Activated naive CD4-positive, alpha-beta T cell treated with anti-CD3 and anti-CD28 coated beads, Interleukin-2, amount 10 ng/mL, durations not matched to agents 7 days and 5 days (primary cell): ENCODE results near the gene POLA2.

Experiments used
- CTCF ChIA-PET: fragments of 350-600 bp; sonication (Branson Sonifier 250); formaldehyde crosslinking; loops from one replicate; lab custom pipeline; 2021; ENCODE audit warnings: antibody characterized with exemption; lab: Charles Lee
- DNase-seq: peaks from one replicate; pipeline ENCODE4 v3.0.0-alpha.2; 2020
- H3K27ac Mint-ChIP-seq: one replicate; pipeline ENCODE4 v1.8.0; 2021; ENCODE audit warnings: mild to moderate bottlenecking, moderate library complexity, mixed read lengths
- H3K27me3 Mint-ChIP-seq: one replicate; pipeline ENCODE4 v1.8.0; 2021; ENCODE audit warnings: mild to moderate bottlenecking, mixed read lengths
- H3K36me3 Mint-ChIP-seq: one replicate; pipeline ENCODE4 v1.8.0; 2021; ENCODE audit warnings: mixed read lengths
- H3K4me1 Mint-ChIP-seq: one replicate; pipeline ENCODE4 v1.8.0; 2021; ENCODE audit warnings: mixed read lengths
- H3K4me3 Mint-ChIP-seq: one replicate; pipeline ENCODE4 v1.8.0; 2021; ENCODE audit warnings: mild to moderate bottlenecking, moderate library complexity, mixed read lengths
- H3K9me3 Mint-ChIP-seq: one replicate; pipeline ENCODE4 v1.8.0; 2021; ENCODE audit warnings: mixed read lengths

Gene POLA2

DNA sequence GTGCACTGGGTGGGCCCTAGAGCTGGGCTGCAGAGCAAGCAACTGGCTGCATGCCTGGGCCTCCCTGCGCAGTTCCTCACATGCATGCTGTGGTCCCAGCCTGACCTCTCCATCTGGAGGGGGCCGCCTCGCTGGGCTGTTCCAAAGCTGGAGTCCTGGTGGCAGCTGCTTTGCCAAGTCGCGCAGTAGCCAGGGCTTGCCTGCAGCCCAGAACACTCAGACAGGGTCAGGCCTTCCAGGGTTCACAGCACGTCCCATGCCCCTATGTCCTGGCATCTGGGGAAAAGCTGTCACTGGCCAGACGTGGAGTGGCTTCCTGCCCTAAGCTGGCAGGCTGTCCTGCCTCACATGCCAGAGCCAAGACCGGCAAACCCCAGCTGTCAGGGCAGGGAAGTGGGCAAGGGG, 36.4 kb downstream of the POLA2 start:
- Mint-ChIP-seq H3K36me3 (peaks cover 30% of the 10 kb centered on the region), H3K27me3 (no peaks in the 10 kb centered on the region), H3K4me1 (no peaks in the 10 kb centered on the region), H3K4me3 (no peak overlapping the region), H3K27ac (no peak overlapping the region), H3K9me3 (no peaks in the 10 kb centered on the region)
- CTCF ChIA-PET, result interaction anchor here (1.2 kb wide), 1 partner anchor 73 kb away, joined by 3 read pairs; no protein-coding TSS in a partner anchor
- DNase-seq, result no peak

DNA sequence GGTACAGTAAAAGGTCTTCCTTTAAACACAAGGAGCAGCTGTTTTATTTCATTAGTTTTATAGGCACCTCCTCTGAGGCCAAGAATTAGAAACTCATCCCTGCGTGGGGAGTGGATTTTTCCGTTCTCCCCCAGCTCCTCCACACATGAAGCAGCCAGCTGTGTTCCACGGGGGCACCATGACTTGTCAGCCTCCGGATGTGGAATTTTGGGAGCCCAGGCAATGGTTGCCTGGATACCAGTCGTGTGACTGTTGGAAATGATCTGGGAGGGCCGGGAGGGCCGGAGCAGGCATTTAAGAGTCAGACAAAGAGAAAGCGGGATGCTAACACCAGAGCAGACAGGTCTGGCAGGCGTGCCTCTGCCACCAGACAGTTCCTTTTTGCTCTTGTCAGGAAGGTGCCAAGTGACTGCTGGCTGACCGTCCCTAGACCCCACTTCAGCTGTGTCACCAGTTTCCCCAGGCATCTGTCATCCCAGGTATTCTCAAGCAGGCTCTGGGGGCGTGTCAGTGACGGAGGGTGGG, 37.0 kb downstream of the POLA2 start:
- no peak for DNase-seq
- Mint-ChIP-seq H3K4me3 (no peak overlapping the region), H3K36me3 (peaks cover 28% of the 10 kb centered on the region), H3K27me3 (no peaks in the 10 kb centered on the region), H3K27ac (no peak overlapping the region), H3K4me1 (no peaks in the 10 kb centered on the region), H3K9me3 (no peaks in the 10 kb centered on the region)
- CTCF ChIA-PET, result interaction anchor here (1.2 kb wide), 1 partner anchor 73 kb away, joined by 3 read pairs; no protein-coding TSS in a partner anchor

DNA sequence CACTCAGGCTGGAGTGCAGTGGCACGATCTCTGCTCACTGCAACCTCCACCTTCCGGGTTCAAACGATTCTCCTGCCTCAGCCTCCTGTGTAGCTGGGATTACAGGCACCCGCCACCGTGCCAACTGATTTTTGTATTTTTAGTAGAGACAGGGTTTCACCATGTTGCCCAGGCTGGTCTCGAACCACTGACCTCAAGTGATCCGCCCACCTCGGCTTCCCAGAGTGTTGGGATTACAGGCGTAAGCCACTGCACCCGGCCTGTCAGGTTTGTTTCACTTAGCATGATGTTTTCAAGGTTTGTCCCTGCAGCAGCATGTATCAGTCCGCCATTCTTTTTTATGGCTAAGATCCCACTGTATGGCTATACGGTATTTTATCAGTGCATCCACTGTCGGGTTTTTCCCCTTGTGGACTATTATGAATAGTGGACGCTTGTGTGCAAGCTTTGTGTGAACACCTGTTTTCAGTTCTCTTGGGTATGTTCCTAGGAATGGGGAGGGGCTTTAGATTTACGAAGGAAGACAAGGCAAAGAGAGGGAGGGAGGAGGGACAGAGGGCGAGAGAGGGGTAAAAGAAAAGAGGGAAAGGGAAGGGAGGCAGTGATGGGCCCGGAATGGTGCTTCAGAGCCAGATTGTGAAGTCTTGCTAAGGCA, 39.0 kb downstream of the POLA2 start:
- H3K36me3 Mint-ChIP-seq, result peaks cover 13% of the 10 kb centered on the region
- no peak overlapping the region for H3K4me3 Mint-ChIP-seq
- no peaks in the 10 kb centered on the region for H3K9me3 Mint-ChIP-seq
- no peak for DNase-seq
- no peaks in the 10 kb centered on the region for H3K4me1 Mint-ChIP-seq
- no peaks in the 10 kb centered on the region for H3K27me3 Mint-ChIP-seq
- no peak overlapping the region for H3K27ac Mint-ChIP-seq
- CTCF ChIA-PET, result interaction anchor here (1.6 kb wide), 1 partner anchor 14 kb away, joined by 5 read pairs; the partner anchor contains the start of gene CDC42EP2

DNA sequence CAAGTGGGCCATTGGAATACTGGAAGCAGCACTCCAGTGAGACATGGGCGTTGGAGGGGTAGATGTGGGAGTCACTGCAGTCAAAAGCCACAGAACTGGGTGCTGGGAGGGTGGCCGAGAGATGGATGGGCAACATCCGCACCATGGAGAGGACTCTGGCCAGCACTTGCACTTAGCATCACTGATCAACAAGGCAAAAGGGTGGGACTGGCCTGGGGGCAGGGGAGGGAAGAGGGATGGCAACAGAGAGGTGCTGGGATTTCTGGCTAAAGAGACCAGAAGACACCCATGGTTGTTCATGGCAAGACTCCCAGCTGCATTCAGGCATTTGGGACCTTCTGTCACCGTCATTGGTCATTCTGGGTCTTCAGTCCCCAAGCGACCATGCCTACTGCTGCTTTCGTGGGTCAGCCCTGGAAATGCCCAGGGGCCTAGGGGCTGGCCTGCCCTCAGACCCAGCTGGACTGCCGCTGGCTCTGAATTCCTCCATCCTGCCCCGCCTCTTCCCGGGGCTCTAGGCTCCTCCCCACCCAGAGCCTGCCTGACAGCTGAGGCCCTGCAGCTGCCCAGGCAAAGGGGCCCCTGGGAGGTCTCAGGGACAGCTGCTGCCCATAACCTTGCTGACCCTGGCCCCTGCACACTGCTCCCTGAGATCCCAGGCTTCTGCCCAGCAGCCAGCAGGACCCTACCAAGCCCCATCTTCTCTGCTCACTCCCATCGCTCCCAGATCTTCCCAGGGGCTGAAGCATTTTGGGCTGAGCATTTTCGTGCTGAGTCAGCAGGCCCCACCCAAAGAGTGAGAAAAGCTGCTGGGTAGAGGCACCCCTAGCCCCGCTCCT, 39.9 kb downstream of the POLA2 start:
- H3K27ac Mint-ChIP-seq, result no peak overlapping the region
- DNase-seq, result no peak
- H3K4me1 Mint-ChIP-seq, result no peaks in the 10 kb centered on the region
- CTCF ChIA-PET, result interaction anchor here (2.4 kb wide), 1 partner anchor 15 kb away, joined by 12 read pairs; no protein-coding TSS in a partner anchor
- peaks cover 13% of the 10 kb centered on the region for H3K36me3 Mint-ChIP-seq
- H3K4me3 Mint-ChIP-seq, result no peak overlapping the region
- H3K27me3 Mint-ChIP-seq, result no peaks in the 10 kb centered on the region
- no peaks in the 10 kb centered on the region for H3K9me3 Mint-ChIP-seq

DNA sequence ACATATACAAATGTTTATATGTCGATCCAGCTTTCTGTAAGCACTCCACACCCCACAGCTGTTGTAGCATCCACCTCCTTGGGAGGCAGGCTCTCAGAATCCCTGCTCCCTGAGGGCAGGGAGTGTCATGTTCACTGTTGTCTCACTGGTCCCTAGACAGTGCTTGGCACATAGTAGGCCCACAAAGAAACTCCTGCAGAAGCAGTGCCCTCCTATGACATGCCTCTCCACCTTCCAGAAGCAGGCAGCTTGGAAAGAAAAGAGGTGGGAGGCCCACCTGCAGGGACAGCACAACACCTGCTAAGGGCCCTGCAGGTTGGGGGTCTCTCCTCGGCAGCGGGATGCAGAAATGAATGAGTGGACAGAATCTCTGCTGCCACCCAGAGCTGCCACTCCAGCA, 41.8 kb downstream of the POLA2 start:
- H3K9me3 Mint-ChIP-seq, result no peaks in the 10 kb centered on the region
- no peaks in the 10 kb centered on the region for H3K4me1 Mint-ChIP-seq
- CTCF ChIA-PET, result interaction anchor here (0.8 to 2.4 kb wide), 3 partner anchors 13 to 237 kb away, joined by 3 to 12 read pairs (median 3); partner anchors contain the start of gene DPF2
- H3K36me3 Mint-ChIP-seq, result peaks cover 8% of the 10 kb centered on the region
- DNase-seq, result no peak
- no peak overlapping the region for H3K4me3 Mint-ChIP-seq
- H3K27ac Mint-ChIP-seq, result no peak overlapping the region
- H3K27me3 Mint-ChIP-seq, result no peaks in the 10 kb centered on the region

DNA sequence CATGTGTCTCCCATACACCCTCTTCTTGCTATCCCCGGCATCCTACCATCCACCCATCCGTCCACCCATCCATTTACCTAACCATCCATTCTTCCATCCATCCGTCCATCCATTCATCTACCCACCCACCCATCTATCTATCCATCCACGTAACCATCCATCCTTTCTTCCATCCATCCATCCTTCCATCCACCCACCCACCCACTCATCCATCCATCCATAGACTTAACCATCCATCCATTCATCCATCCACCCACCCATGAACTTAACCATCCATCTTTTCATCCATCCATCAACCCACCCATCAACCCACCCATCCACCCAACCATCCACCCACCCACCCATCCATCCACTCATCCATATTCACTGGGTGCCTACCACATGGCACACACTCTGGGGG, 42.3 kb downstream of the POLA2 start:
- no peak for DNase-seq
- Mint-ChIP-seq H3K27ac (no peak overlapping the region), H3K4me3 (no peak overlapping the region), H3K4me1 (no peaks in the 10 kb centered on the region), H3K9me3 (no peaks in the 10 kb centered on the region), H3K27me3 (no peaks in the 10 kb centered on the region), H3K36me3 (peaks cover 8% of the 10 kb centered on the region)
- CTCF ChIA-PET, result interaction anchor here (0.6 to 1.1 kb wide), 2 partner anchors 29 kb away, joined by 3 read pairs; partner anchors contain the start of gene DPF2

DNA sequence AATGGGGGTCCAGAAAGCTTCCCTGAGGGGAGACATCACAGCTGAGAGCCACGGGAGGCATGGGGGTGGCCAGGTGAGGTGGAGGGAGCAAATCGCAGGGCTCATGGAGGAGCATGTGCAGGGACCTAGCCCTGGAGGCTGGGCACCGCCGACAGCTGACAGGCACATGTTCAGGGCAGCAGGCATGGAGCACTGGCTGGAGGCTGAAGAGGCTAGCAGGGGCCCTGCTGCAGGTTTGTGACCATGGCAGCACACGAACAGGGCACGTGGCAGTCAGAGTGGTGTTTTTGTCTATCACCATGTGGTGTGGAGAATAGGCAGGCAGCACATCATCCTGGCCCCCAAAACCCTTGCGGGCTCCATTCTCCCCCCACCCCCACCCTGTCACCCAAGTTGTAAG, 42.9 kb downstream of the POLA2 start:
- DNase-seq, result no peak
- no peak overlapping the region for H3K27ac Mint-ChIP-seq
- H3K4me3 Mint-ChIP-seq, result no peak overlapping the region

DNA sequence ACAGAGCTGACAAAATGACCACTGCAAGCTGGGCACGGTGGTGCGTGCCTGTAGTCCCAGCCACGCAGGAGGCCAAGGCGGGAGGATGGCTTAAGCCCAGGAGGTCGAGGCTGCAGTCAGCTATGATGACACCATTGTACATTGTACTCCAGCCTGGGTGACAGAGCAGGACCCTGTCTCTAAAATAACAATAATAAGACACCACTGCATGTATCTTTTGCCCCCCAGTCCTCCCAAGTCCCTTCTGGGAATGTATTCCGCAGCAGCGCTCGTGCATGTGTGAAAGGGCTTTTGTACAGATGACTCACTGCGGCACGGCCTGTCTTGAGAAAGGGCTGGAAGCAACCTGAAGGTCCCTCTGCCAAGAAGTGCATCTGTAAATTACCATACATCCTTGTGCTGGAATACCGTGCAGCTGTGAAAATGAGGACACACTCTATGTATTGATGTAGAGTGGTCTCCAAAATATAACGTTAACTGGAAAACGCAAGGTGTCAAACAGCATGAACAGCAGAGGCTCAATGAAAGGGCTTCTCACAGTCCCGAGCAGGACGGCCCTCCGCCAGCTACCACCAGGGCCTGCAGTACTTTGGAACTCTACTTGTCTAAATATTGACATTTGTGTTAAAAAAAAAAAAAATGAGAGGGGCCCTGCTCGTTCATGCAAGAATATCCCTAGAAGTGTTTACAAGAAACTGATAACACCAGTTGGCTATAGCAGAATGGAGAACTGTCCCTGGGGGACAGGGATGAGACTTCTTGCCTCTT, 43.9 kb downstream of the POLA2 start:
- no peak overlapping the region for H3K27ac Mint-ChIP-seq
- no peaks in the 10 kb centered on the region for H3K4me1 Mint-ChIP-seq

More for the DNA sequence above, 42.9 kb downstream of the POLA2 start:
- Mint-ChIP-seq H3K36me3 (peaks cover 8% of the 10 kb centered on the region), H3K9me3 (no peaks in the 10 kb centered on the region), H3K27me3 (no peaks in the 10 kb centered on the region), H3K4me1 (no peaks in the 10 kb centered on the region)
- CTCF ChIA-PET, result interaction anchor here (0.6 kb wide), 1 partner anchor 30 kb away, joined by 3 read pairs; no protein-coding TSS in a partner anchor

DNA sequence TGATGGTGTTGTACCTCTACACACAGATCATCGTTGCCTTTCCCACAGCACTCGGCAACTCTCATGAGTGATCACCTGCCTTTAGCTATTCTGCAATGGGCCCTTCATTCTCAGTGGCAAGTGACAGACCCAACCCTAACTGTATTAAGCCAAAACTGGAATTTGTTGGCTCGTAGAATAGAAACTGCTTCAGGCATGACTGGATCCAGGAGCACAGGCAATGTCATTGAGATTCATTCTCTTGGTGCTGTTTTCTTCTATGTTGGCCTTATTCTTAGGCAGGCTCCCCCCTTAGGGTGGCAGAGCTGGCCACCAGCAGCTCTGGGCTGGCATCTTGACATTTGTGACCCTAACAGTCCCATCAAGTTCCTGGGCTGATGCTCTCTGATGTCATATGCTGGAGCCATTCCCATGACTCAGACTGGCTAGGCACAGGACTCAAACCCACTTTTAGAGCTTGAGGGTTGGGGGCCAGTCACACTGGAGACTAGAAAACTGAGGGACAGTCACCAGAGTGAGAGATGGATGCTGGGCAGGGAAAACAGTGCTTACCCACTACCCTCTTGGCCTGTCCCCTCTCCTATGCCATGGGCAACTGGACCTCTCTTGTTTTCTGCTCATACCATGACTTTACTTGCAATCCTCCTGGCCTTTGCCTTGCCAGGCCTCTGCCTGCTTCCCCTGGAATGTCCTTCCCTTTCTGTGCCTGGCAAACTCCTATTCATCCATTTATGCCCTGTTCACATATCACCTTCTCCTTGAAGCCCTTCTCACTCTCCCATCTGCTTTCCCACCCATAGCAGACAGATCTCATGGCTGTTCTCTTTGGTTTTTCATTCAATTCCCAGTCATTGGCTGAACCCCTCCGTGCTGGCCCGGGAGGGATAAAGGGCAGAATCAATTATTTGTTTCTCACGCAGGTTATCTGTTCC, 45.8 kb downstream of the POLA2 start:
- H3K36me3 Mint-ChIP-seq, result peaks cover 4% of the 10 kb centered on the region
- no peaks in the 10 kb centered on the region for H3K9me3 Mint-ChIP-seq
- no peak overlapping the region for H3K27ac Mint-ChIP-seq
- no peaks in the 10 kb centered on the region for H3K27me3 Mint-ChIP-seq
- CTCF ChIA-PET, result interaction anchor here (1.0 to 1.4 kb wide), 3 partner anchors 8 to 82 kb away, joined by 3 to 4 read pairs (median 4); no protein-coding TSS in a partner anchor
- H3K4me3 Mint-ChIP-seq, result no peak overlapping the region
- H3K4me1 Mint-ChIP-seq, result no peaks in the 10 kb centered on the region
- no peak for DNase-seq

More for the DNA sequence above, 43.9 kb downstream of the POLA2 start:
- Mint-ChIP-seq H3K27me3 (no peaks in the 10 kb centered on the region), H3K36me3 (peaks cover 8% of the 10 kb centered on the region), H3K9me3 (no peaks in the 10 kb centered on the region), H3K4me3 (no peak overlapping the region)
- no peak for DNase-seq
- CTCF ChIA-PET, result interaction anchor here (1.1 kb wide), 1 partner anchor 11 kb away, joined by 3 read pairs; no protein-coding TSS in a partner anchor

DNA sequence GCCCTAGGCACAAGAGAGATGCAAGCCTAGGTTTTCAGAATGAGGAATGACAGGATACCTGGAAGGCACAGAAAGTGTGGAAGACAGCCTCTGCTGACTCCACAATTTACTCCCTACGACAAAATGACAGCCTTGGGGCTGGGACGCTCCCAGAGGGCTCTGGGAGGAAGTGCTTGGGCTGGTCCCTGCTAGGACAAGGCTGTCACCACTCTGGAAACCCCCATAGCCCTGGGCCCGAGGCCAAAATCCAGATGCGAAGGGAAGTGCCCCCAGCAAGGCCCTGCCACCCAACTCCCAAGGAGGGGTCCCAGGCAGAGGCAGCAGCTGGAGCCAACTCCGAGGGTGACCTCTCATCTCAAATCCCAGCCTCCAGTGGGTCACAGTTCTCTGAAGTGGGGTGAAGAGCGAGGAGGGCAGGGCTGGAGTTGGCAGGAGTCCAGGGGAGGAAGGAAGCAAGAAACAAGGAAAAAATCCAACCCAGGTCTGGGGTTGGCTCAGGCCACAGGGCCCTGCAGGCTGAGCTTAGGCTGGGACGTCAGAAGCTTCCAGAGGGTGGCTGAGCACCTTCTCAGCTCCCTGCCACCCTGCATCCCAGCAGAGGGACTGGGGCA, 46.6 kb downstream of the POLA2 start:
- Mint-ChIP-seq H3K4me3 (no peak overlapping the region), H3K4me1 (no peaks in the 10 kb centered on the region), H3K27ac (no peak overlapping the region), H3K27me3 (peaks cover 5% of the 10 kb centered on the region), H3K36me3 (peaks cover 4% of the 10 kb centered on the region), H3K9me3 (no peaks in the 10 kb centered on the region)
- DNase-seq, result no peak
- CTCF ChIA-PET, result no interaction called here

DNA sequence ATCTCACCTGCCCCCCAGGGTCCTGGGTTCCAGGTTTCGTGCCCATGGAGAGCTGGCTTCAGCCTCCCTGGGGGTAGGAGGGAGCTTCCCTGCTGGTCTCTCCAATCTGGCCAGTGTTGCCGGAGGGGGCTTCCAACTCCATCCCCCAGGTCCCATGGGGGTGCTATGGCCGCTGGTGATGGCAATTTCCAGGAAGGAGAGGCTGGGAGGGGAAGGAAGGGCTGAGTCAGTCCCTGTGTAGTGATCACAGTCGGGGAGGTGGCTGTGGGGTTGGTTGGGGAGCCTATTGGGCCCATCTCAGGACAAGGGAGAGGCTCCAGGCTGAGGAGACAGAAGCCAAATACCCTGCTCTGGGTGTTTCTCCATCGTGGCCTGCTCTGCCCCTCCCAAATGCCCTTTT, 47.2 kb downstream of the POLA2 start:
- H3K9me3 Mint-ChIP-seq, result no peaks in the 10 kb centered on the region
- H3K36me3 Mint-ChIP-seq, result peaks cover 4% of the 10 kb centered on the region
- no peak overlapping the region for H3K4me3 Mint-ChIP-seq
- peaks cover 11% of the 10 kb centered on the region for H3K27me3 Mint-ChIP-seq
- H3K4me1 Mint-ChIP-seq, result no peaks in the 10 kb centered on the region
- H3K27ac Mint-ChIP-seq, result no peak overlapping the region
- no peak for DNase-seq
- CTCF ChIA-PET, result no interaction called here

DNA sequence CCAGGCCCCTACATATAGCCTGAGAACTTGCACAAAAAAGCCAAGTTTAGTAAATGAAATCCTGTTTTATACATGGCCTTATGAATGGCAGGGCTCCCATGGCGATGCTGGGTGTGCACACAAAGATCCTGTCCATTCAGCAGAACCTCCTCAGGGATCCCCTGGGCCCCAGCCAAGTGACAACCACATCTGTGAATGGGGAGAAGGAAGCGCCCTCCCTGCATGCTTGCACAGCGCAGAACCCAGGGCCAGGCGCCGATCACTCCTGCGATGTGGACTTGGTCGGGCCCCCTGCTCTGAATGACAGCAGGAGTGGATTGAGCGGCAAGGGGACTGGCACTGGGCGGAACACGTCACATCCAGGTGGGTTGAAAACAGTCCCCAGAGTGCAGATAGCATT, 48.5 kb downstream of the POLA2 start:
- no peak overlapping the region for H3K4me3 Mint-ChIP-seq
- no peak overlapping the region for H3K27ac Mint-ChIP-seq
- H3K27me3 Mint-ChIP-seq, result peaks cover 21% of the 10 kb centered on the region
- DNase-seq, result no peak
- CTCF ChIA-PET, result interaction anchor here (0.9 to 11.0 kb wide), 2 partner anchors 22 to 84 kb away, joined by 3 to 125 read pairs; partner anchors contain the start of gene DPF2
- H3K4me1 Mint-ChIP-seq, result peaks cover 3% of the 10 kb centered on the region
- no peaks in the 10 kb centered on the region for H3K9me3 Mint-ChIP-seq
- peaks cover 1% of the 10 kb centered on the region for H3K36me3 Mint-ChIP-seq
